Ovary (tissue), 3 donors: ENCODE results near the gene TMEM132D.

ENCODE experiments used
- CTCF ChIP-seq, 3 donors: fragments of 450-650 bp in 2 of 3; fragments of 200-600 bp in 1 of 3; IDR thresholded peaks; one replicate each; pipeline versions ENCODE4 v1.5.1 to v1.8.0; 2016 to 2022; ENCODE audit warnings: antibody characterized with exemption in 3 of 3, mild to moderate bottlenecking in 1 of 3
- EP300 ChIP-seq: sonication (generic); formaldehyde crosslinking; IDR thresholded peaks from one replicate; pipeline ENCODE4 v1.6.1; 2017; ENCODE audit warnings: antibody characterized with exemption
- POLR2A ChIP-seq: fragments of 450-650 bp; IDR thresholded peaks from one replicate; pipeline ENCODE4 v1.6.1; 2017; ENCODE audit warnings: antibody characterized with exemption, mild to moderate bottlenecking, moderate library complexity
- donor health status: DM: no; HTN: no; CAD: no.

GRCh38 chr12:129215556-129215955 is 688.3 kb downstream of the TMEM132D start:
- TF ChIP-seq CTCF (IDR thresholded peaks at IDR 0.05) (no peak), POLR2A (no peak), EP300 (no peak)
